K562 (cell line): ENCODE measurements around the gene DGCR8. TPM values are rescaled to one million over a fixed set of nuclear protein-coding genes. Genes with fewer than 3 reads are reported as not detected.
A peak's percentile ranks its signal among the peaks of the same experiment; 100 is the strongest.

Experiments
- BRCA1 ChIP-seq, 2 experiments: fragments of 450-650 bp in 1 of 2; sonication (generic) in 1 of 2; formaldehyde crosslinking in 1 of 2; IDR thresholded peaks; 2 replicates each; pipeline versions ENCODE4 v1.5.0 to v1.6.1; 2017 to 2020; ENCODE audit warnings: mild to moderate bottlenecking in 1 of 2, missing genetic modification reagents in 1 of 2
- CHD2 ChIP-seq: IDR thresholded peaks from 2 replicates; pipeline ENCODE4 v1.6.1; 2011; ENCODE audit warnings: low read depth, low read length
- CREBBP ChIP-seq: IDR thresholded peaks from one replicate; pipeline ENCODE4 v1.6.1; 2012; ENCODE audit warnings: low read depth, mild to moderate bottlenecking, control low read depth, inconsistent platforms, low read length
- EP400 ChIP-seq: fragments of 450-650 bp; IDR thresholded peaks from 2 replicates; pipeline ENCODE4 v1.6.1; 2017; ENCODE audit warnings: antibody characterized with exemption, mild to moderate bottlenecking, moderate library complexity
- ETV5 ChIP-seq: sonication (generic); formaldehyde crosslinking; IDR thresholded peaks from 2 replicates; pipeline ENCODE4 v1.4.0; 2020; ENCODE audit warnings: low read depth, mild to moderate bottlenecking, missing genetic modification reagents
- HNRNPL ChIP-seq: fragments of 200-400 bp; formaldehyde crosslinking; IDR thresholded peaks from 2 replicates; pipeline ENCODE4 v1.6.1; 2017; ENCODE audit warnings: low read depth, mild to moderate bottlenecking, low read length
- MED1 ChIP-seq: sonication (generic); formaldehyde crosslinking; IDR thresholded peaks from 2 replicates; pipeline ENCODE4 v1.8.1; 2023; ENCODE audit warnings: missing genetic modification reagents, borderline replicate concordance
- PHF20 ChIP-seq: fragments of 450-650 bp; IDR thresholded peaks from 2 replicates; pipeline ENCODE4 v1.6.1; 2018; ENCODE audit not compliant: partially characterized antibody
- POLR2G ChIP-seq: fragments of 200-400 bp; formaldehyde crosslinking; IDR thresholded peaks from 2 replicates; pipeline ENCODE4 v1.6.1; 2017; ENCODE audit warnings: low read depth, mild to moderate bottlenecking, antibody characterized with exemption, low read length, moderate library complexity
- PTTG1 ChIP-seq: fragments of 450-650 bp; IDR thresholded peaks from 2 replicates; pipeline ENCODE4 v1.6.1; 2016; ENCODE audit warnings: low read depth, mild to moderate bottlenecking, missing genetic modification characterization, missing compliant biosample characterization
- RBFOX2 ChIP-seq: fragments of 200-400 bp; formaldehyde crosslinking; IDR thresholded peaks from 2 replicates; pipeline ENCODE4 v1.6.1; 2017; ENCODE audit warnings: low read depth, mild to moderate bottlenecking, low read length, moderate library complexity
- RBM22 ChIP-seq: fragments of 200-400 bp; formaldehyde crosslinking; IDR thresholded peaks from 2 replicates; pipeline ENCODE4 v1.6.1; 2018; ENCODE audit warnings: low read length, low read depth; ENCODE audit not compliant: poor library complexity, severe bottlenecking
- SMARCA5 ChIP-seq: fragments of 450-650 bp; IDR thresholded peaks from 2 replicates; pipeline ENCODE4 v1.6.1; 2016
- SRF ChIP-seq, 2 experiments: fragments of 250-450, 450-650 bp in 1 of 2; sonication (Bioruptor Pico) in 1 of 2; sonication (generic) in 1 of 2; formaldehyde crosslinking; IDR thresholded peaks; 2 replicates each; pipeline versions ENCODE4 v1.5.0 to v1.5.1; 2020 to 2022; ENCODE audit warnings: mild to moderate bottlenecking in 1 of 2, missing genetic modification reagents in 1 of 2
- STAG1 ChIP-seq: sonication (generic); formaldehyde crosslinking; IDR thresholded peaks from 2 replicates; pipeline ENCODE4 v1.5.0; 2020; ENCODE audit warnings: missing genetic modification reagents, borderline replicate concordance
- ZBED1 ChIP-seq: IDR thresholded peaks from 2 replicates; pipeline ENCODE4 v1.6.1; 2014
- ZBTB1 ChIP-seq: sonication (generic); formaldehyde crosslinking; IDR thresholded peaks from 2 replicates; pipeline ENCODE4 v1.8.1; 2023; ENCODE audit warnings: missing genetic modification reagents, low read depth, mild to moderate bottlenecking, borderline replicate concordance
- ZFP36 ChIP-seq: fragments of 150-350 bp; IDR thresholded peaks from 2 replicates; pipeline ENCODE4 v1.6.1; 2018; ENCODE audit warnings: low read length, low read depth; ENCODE audit not compliant: partially characterized antibody
- ZNF253 ChIP-seq: fragments of 250-450 bp; sonication (Bioruptor Pico); conservative IDR thresholded peaks from 2 replicates; pipeline ENCODE4 v1.6.1; 2021; ENCODE audit warnings: mild to moderate bottlenecking
- ZNF830 ChIP-seq: fragments of 250-450 bp; sonication (Bioruptor Pico); IDR thresholded peaks from 2 replicates; pipeline ENCODE4 v1.5.0; 2021; ENCODE audit warnings: mild to moderate bottlenecking
- polyA plus RNA-seq, 8 experiments: library from polyadenylated mRNA; depleted of rRNA in 4 of 8; stranded (reverse) in 5 of 8; unstranded in 3 of 8; fragments of >200 nt; fragmentation: Nextera tagmentation in 2 of 8; fragmentation: Illumina TruSeq in 1 of 8; extraction: Ambion mirVana in 2 of 8; extraction: Trizol in 1 of 8; gene quantifications; 2 replicates each; pipeline versions ENCODE4 v1.2.1 to v1.2.3, GENCODE V29; 2011 to 2014; ENCODE audit warnings: inconsistent platforms in 1 of 8, missing spikeins in 1 of 8
- total RNA-seq, 7 experiments: library from RNA; depleted of rRNA in 6 of 7; stranded (reverse); fragments of >200 nt in 6 of 7; fragmentation: Illumina TruSeq in 2 of 7; extraction: Trizol in 2 of 7; gene quantifications; 2 replicates each; pipeline versions ENCODE4 v1.2.1 to v1.2.3, GENCODE V29; 2011 to 2021; ENCODE audit warnings: low replicate concordance in 1 of 7
- TF ChIP-seq, protein P1 (sequence below): sonication (generic); formaldehyde crosslinking; IDR thresholded peaks from 2 replicates; pipeline ENCODE4 v1.8.0; 2023; ENCODE audit warnings: mild to moderate bottlenecking, missing genetic modification reagents
- TF ChIP-seq, protein P2 (sequence below): fragments of 200-400 bp; formaldehyde crosslinking; IDR thresholded peaks from 2 replicates; pipeline ENCODE4 v1.6.1; 2017; ENCODE audit warnings: mild to moderate bottlenecking, low read depth, low read length, moderate library complexity
- TF ChIP-seq, protein P3 (sequence below): fragments of 450-650 bp; IDR thresholded peaks from 2 replicates; pipeline ENCODE4 v1.6.1; 2018; ENCODE audit warnings: mild to moderate bottlenecking, low read depth; ENCODE audit not compliant: partially characterized antibody

Gene DGCR8
- total and polyA plus RNA-seq, 9 of the 15 experiments (the other 6 are each of a cell fraction or from before 2014, with no cell fraction given) = 5.9 to 144 (median 80.1) TPM

DNA sequence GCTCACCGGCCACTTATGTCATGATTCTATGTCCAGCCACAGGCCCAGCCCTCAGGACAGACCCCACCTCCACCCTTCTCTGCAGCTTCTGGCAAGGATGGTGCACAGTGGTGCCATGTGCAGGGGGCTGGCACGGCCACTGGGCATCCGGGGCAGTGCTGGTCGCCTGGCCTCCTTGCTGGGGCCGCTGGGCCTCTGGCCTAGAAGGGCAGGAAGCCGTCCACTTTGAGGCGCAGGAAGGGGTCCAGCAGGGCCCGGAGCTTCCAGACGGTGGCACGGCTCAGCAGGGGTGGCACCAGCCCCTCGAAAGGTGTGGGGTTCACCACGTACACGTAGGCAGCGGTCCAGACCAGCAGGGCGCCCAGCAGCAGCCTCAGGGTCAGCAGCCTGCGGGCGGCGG is 68.4 kb downstream of the DGCR8 start (continued):
- TF ChIP-seq, protein P1, sequence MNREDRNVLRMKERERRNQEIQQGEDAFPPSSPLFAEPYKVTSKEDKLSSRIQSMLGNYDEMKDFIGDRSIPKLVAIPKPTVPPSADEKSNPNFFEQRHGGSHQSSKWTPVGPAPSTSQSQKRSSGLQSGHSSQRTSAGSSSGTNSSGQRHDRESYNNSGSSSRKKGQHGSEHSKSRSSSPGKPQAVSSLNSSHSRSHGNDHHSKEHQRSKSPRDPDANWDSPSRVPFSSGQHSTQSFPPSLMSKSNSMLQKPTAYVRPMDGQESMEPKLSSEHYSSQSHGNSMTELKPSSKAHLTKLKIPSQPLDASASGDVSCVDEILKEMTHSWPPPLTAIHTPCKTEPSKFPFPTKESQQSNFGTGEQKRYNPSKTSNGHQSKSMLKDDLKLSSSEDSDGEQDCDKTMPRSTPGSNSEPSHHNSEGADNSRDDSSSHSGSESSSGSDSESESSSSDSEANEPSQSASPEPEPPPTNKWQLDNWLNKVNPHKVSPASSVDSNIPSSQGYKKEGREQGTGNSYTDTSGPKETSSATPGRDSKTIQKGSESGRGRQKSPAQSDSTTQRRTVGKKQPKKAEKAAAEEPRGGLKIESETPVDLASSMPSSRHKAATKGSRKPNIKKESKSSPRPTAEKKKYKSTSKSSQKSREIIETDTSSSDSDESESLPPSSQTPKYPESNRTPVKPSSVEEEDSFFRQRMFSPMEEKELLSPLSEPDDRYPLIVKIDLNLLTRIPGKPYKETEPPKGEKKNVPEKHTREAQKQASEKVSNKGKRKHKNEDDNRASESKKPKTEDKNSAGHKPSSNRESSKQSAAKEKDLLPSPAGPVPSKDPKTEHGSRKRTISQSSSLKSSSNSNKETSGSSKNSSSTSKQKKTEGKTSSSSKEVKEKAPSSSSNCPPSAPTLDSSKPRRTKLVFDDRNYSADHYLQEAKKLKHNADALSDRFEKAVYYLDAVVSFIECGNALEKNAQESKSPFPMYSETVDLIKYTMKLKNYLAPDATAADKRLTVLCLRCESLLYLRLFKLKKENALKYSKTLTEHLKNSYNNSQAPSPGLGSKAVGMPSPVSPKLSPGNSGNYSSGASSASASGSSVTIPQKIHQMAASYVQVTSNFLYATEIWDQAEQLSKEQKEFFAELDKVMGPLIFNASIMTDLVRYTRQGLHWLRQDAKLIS (CRISPR knock-in tag) = no peak
- TF ChIP-seq ZNF830 (CRISPR knock-in tag) (no peak), EP400 (no peak), RBM22 (no peak), POLR2G (peak; percentile 50; the same call in 1 of the 2 replicates), SRF (CRISPR knock-in tag; IDR thresholded peaks at IDR 0.05) (no peak), SMARCA5 (no peak), ZBTB1 (0 out of 2 replicates have a peak, but pooled peaks have one; percentile 17), ETV5 (CRISPR knock-in tag) (no peak), HNRNPL (peak; percentile 97), ZBED1 (no peak), ZNF253 (CRISPR knock-in tag) (no peak), RBFOX2 (peak; percentile 33; the same call in 1 of the 2 replicates), BRCA1 (IDR thresholded peaks at IDR 0.05) (no peak), BRCA1 (CRISPR knock-in tag; IDR thresholded peaks at IDR 0.05) (0 out of 2 replicates have a peak, but pooled peaks have one; percentile 72), STAG1 (CRISPR knock-in tag) (0 out of 2 replicates have a peak, but pooled peaks have one; percentile 45), CHD2 (no peak), MED1 (peak; percentile 84; the same call in 1 of the 2 replicates), ZFP36 (no peak), PTTG1 (no peak), CREBBP (no peak), PHF20 (no peak)
- TF ChIP-seq, protein P2, sequence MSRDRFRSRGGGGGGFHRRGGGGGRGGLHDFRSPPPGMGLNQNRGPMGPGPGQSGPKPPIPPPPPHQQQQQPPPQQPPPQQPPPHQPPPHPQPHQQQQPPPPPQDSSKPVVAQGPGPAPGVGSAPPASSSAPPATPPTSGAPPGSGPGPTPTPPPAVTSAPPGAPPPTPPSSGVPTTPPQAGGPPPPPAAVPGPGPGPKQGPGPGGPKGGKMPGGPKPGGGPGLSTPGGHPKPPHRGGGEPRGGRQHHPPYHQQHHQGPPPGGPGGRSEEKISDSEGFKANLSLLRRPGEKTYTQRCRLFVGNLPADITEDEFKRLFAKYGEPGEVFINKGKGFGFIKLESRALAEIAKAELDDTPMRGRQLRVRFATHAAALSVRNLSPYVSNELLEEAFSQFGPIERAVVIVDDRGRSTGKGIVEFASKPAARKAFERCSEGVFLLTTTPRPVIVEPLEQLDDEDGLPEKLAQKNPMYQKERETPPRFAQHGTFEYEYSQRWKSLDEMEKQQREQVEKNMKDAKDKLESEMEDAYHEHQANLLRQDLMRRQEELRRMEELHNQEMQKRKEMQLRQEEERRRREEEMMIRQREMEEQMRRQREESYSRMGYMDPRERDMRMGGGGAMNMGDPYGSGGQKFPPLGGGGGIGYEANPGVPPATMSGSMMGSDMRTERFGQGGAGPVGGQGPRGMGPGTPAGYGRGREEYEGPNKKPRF = no peak
- TF ChIP-seq, protein P3, sequence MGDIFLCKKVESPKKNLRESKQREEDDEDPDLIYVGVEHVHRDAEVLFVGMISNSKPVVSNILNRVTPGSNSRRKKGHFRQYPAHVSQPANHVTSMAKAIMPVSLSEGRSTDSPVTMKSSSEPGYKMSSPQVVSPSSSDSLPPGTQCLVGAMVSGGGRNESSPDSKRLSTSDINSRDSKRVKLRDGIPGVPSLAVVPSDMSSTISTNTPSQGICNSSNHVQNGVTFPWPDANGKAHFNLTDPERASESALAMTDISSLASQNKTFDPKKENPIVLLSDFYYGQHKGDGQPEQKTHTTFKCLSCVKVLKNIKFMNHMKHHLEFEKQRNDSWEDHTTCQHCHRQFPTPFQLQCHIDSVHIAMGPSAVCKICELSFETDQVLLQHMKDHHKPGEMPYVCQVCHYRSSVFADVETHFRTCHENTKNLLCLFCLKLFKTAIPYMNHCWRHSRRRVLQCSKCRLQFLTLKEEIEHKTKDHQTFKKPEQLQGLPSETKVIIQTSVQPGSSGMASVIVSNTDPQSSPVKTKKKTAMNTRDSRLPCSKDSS = no peak
